NCI-H2171 (cell line): ENCODE data around the gene UAP1L1.
"Not testable (repeated sequence)": the region's sequence is repeated elsewhere in the genome, so short reads cannot be mapped to it uniquely, and the experiment has no call there.

ENCODE experiments used
- DNase-seq: peaks from one replicate; lab custom pipeline; 2025; lab: John Stamatoyannopoulos, UW

Gene UAP1L1, protein sequence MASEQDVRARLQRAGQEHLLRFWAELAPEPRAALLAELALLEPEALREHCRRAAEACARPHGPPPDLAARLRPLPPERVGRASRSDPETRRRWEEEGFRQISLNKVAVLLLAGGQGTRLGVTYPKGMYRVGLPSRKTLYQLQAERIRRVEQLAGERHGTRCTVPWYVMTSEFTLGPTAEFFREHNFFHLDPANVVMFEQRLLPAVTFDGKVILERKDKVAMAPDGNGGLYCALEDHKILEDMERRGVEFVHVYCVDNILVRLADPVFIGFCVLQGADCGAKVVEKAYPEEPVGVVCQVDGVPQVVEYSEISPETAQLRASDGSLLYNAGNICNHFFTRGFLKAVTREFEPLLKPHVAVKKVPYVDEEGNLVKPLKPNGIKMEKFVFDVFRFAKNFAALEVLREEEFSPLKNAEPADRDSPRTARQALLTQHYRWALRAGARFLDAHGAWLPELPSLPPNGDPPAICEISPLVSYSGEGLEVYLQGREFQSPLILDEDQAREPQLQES

GRCh38 chr9:137077010-137077747 lies at the start of gene UAP1L1:
TSS of gene UAP1L1 (plus strand) at chr9:137077517. CDS start at chr9:137077533, 16 bp downstream.
- peak; percentile 38 for DNase-seq

- DNase-seq, result peak; percentile 77
Measured at GRCh38 chr9:137028263-137029057, 48.9 kb upstream of the UAP1L1 start.

- no peak for DNase-seq
Measured at GRCh38 chr9:137029058-137029936, 48.0 kb upstream of the UAP1L1 start.

DNA sequence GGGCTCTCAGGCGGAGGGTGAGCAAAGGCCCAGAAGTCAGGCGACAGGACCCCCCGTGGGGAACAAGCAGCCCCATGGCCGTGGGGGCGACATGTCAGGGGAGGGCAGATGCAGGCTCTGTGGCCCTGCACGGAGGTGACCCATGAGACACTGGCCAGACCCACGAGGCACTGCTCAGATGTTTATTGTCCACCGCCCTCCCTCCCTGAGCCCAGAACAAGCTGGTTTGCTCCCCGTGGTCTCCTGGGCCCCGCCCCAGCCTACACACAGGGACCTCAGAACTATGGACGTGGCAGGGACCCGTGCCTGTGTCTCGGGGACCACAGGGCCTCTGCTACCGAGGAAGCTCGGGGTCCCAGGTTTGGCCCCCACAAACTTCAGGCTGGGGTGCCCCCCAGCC lies 47.3 kb upstream of the UAP1L1 start:
- no peak for DNase-seq

- DNase-seq, result no peak
Measured at GRCh38 chr9:137030538-137031527, 46.5 kb upstream of the UAP1L1 start.

GRCh38 chr9:137031904-137032640 lies 45.2 kb upstream of the UAP1L1 start, which contains the start of gene FUT7:
TSS of gene FUT7 (minus strand) at chr9:137032088. CDS start at chr9:137031991, 97 bp downstream.
- peak; percentile 52 for DNase-seq

GRCh38 chr9:137032858-137033257 lies 44.5 kb upstream of the UAP1L1 start:
- no peak for DNase-seq

GRCh38 chr9:137033481-137033880 lies 43.8 kb upstream of the UAP1L1 start:
- not testable (repeated sequence) for DNase-seq

DNA sequence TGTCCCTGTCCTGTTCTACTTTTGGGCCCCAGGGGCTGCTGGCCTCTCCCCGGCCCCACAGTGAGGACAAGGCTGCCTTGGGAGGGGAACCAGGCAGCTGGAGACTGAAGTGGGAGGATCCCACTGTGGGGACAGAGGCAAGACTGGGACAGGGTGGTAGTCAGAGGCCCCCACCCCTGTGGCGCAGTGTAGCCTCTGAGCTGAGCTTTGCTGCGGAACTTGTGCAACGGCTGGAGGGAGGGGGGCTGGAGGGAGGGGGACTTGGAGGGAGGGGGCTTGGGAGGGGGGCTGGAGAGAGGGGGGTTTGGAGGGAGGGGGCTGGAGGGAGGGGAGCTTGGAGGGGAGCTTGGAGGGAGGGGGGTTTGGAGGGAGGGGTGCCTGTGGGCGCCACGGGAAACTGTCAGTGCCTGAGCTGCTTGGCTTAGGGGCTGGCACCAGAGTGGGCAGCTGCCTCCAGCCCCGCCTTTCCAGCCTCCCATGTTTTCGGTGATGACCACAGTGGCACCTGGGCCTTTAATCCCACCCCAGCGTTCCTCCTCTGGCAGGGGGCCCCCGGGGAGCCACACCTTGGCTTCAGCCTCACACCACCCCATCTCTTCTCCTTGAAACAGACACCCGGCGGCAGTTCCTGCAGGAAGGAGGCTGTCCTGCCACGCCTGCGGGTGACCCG lies 43.1 kb upstream of the UAP1L1 start:
- DNase-seq, result no peak

GRCh38 chr9:137034709-137035506 lies 42.4 kb upstream of the UAP1L1 start:
- DNase-seq, result peak; percentile 90

- DNase-seq, result no peak
Measured at GRCh38 chr9:137035507-137035834, 41.8 kb upstream of the UAP1L1 start.

- no peak for DNase-seq
Measured at GRCh38 chr9:137035937-137036336, 41.4 kb upstream of the UAP1L1 start.

- no peak for DNase-seq
Measured at GRCh38 chr9:137037035-137037434, 40.3 kb upstream of the UAP1L1 start.

GRCh38 chr9:137037483-137037882 lies 39.8 kb upstream of the UAP1L1 start:
- DNase-seq, result no peak

DNA sequence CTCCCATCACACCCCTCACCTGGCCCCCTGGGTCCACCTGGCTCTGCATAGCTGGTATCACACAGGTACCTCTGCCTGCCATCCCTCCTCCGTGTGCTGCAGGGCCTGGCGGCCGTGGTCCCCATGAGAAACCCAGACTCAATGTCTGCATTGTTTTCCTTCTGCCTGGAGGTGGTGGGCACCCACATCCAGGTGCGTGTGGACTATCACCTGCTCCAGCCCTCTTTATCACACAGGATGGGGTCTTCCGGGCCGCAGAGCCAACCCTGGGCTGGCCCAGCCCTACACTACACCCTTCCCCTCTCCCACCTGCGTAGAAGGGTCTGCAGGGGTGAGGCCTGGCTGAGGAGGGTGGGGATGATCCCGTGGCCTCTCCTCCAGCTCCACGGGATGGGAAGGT lies 38.4 kb upstream of the UAP1L1 start:
- DNase-seq, result no peak

DNA sequence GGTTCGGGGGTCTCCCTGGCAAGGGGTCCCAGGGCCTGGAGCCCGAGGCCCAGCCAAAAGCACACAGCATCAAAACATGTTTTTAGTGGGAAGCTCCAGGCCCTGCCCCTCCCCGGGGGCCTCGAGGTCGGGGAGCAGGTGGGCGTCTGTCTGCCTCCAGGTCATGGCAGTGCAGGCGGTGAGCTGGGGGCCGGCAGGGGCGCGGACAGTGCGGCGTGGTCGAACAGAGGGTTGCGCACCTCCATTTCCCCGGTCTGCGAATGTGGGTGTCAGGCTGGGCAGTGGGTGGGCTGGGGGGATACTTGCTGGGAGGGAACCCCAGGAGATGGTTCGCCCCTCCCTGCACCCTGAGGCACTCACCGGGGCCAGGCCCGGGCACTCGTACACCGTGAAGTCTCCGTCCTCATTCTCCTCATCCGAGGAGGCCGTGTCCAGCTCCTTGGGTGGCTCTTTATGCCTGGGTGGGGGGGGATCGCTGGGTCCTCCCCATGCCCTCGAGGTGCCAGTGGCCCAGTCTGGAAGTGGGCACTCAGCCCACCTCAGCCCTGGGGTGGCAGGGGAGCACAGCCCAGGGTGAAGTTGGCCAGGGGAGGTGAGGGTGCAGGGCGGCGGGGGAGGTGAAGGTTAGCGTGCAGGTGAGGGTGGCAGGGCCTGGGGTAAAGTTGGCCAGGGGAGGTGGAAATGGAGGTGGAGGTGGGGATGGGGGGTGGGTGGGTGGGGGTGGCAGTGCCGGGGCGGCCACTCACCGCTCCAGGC lies 37.5 kb upstream of the UAP1L1 start:
- DNase-seq, result no peak

DNA sequence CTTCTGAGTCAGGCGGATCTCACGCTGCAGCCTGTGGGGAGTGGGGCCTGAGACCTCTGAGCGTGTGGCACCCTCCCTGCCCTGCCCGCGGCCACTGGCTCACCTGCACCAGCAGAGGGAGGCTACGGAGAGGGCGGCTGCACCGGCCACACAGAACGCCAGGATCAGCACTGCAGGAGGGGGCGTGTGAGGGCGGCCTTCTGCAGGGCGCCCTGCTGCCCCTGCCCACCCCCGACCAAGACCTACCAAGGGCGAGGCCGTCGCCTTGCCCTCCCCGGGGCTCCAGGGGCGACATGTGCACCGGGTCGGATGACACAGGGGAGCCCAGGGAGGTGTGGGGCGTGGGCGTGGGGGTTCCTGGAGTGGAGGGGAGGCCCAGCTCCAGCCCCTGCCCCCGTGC lies 36.7 kb upstream of the UAP1L1 start:
- no peak for DNase-seq
